ENCODE results near the gene DCDC1.

DCDC1 gene

DNA sequence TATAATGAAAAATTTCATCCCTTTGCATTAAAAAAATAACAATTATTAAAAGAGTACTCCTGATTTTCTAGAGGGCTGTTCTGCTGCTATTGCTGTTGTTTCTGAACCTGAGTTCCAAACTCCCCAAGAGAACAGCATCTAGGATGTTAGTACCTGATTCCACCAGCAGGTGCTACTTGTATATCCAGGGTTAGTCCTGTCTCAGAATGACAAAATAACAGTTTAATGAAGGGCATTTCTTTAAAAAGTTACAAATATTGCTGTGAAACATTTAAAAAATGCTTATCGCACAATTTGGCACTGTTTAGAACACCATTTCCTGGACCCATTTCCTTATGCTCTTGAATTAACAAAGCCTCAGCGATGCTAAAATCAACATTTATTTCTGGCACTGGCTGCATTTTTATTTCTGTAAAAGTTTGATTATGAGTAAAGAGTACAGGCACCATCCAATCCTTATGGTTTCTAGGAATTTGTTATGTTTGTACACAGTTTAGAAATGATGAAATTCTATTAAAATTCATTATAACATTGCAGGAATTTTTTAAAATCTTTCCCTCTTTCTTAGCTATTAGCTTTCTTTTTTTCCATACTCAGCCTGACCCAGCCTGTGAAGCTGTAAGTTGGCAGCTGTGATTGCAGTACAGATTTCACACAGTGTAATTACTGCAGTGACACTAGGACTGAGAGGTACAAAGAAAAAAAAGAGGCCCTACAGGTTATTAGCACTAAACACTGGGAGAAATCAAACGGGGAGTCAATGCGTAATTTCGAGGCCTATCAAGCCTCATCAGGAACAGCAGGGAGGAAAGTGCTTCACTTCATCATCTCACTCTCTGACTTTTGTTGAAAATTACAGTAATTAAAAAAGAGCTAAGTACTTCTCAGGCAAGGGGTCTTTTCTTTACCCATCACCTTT is 208.8 kb downstream of the DCDC1 start:
- H2AFZ ChIP-seq (ENCODE audit: low read depth, low read length) = no peak overlapping the region
- no peaks in the 10 kb centered on the region for H3K9me3 ChIP-seq (ENCODE audit: insufficient read depth, low read length)
- TF ChIP-seq EZH2phosphoT487 (IDR thresholded peaks at IDR 0.05; ENCODE audit: low read depth) (no peak), CTCF (IDR thresholded peaks at IDR 0.05; ENCODE audit: low read depth, low read length) (peak; percentile 19; the same call in 1 of the 2 replicates)
- H3K27ac ChIP-seq (ENCODE audit: low read length) = no peak overlapping the region
- no peaks in the 10 kb centered on the region for H3K27me3 ChIP-seq (ENCODE audit: low read depth, low read length)
- H3K4me1 ChIP-seq (ENCODE audit: low read length) = no peaks in the 10 kb centered on the region
- H3K4me2 ChIP-seq (ENCODE audit: low read length) = no peak overlapping the region
- no peak overlapping the region for H3K9ac ChIP-seq (ENCODE audit: low read length)
- H3K36me3 ChIP-seq (replicated peaks; ENCODE audit: low read depth, low read length) = no peaks in the 10 kb centered on the region
- H4K20me1 ChIP-seq (ENCODE audit: insufficient read depth, low read length) = no peaks in the 10 kb centered on the region
- H3K79me2 ChIP-seq (ENCODE audit: low read length) = no peaks in the 10 kb centered on the region
- H3K4me3 ChIP-seq (ENCODE audit: low read length) = no peak overlapping the region

GRCh38 chr11:31150841-31151240 is 218.7 kb downstream of the DCDC1 start:
- Histone ChIP-seq H3K4me2 (ENCODE audit: low read length) (no peak overlapping the region), H3K9ac (ENCODE audit: low read length) (no peak overlapping the region), H3K9me3 (ENCODE audit: insufficient read depth, low read length) (no peaks in the 10 kb centered on the region), H3K4me3 (ENCODE audit: low read length) (no peak overlapping the region), H3K79me2 (ENCODE audit: low read length) (no peaks in the 10 kb centered on the region), H2AFZ (ENCODE audit: low read depth, low read length) (no peak overlapping the region), H4K20me1 (ENCODE audit: insufficient read depth, low read length) (no peaks in the 10 kb centered on the region), H3K27me3 (ENCODE audit: low read depth, low read length) (no peaks in the 10 kb centered on the region), H3K4me1 (ENCODE audit: low read length) (no peaks in the 10 kb centered on the region), H3K27ac (ENCODE audit: low read length) (no peak overlapping the region), H3K36me3 (replicated peaks; ENCODE audit: low read depth, low read length) (no peaks in the 10 kb centered on the region)
- TF ChIP-seq EZH2phosphoT487 (IDR thresholded peaks at IDR 0.05; ENCODE audit: low read depth) = no peak
- TF ChIP-seq CTCF (IDR thresholded peaks at IDR 0.05; ENCODE audit: low read depth, low read length) = no peak

DNA sequence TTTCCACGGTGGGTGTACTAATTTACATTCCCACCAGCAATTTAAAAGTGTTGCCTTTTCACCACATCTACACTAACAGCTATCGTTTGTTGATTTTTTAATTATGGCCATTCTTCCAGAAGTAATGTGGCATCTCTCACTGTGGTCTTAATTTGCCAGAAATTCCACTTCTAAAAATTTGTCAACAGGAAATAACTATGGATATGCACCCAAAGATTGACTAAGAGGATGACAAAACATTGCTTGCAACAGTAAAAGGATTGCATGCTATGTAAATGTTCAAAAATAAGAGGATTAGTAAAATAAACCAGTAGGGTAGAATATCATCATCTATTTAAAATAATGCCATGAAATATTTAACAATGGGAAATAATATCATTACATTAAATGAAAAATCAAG is 219.5 kb downstream of the DCDC1 start:
- no peaks in the 10 kb centered on the region for H3K79me2 ChIP-seq (ENCODE audit: low read length)
- H3K36me3 ChIP-seq (replicated peaks; ENCODE audit: low read depth, low read length) = no peaks in the 10 kb centered on the region
- no peak overlapping the region for H3K4me3 ChIP-seq (ENCODE audit: low read length)
- no peaks in the 10 kb centered on the region for H3K9me3 ChIP-seq (ENCODE audit: insufficient read depth, low read length)
- H3K4me1 ChIP-seq (ENCODE audit: low read length) = no peaks in the 10 kb centered on the region
- H4K20me1 ChIP-seq (ENCODE audit: insufficient read depth, low read length) = no peaks in the 10 kb centered on the region
- H3K4me2 ChIP-seq (ENCODE audit: low read length) = no peak overlapping the region
- H3K9ac ChIP-seq (ENCODE audit: low read length) = no peak overlapping the region
- no peaks in the 10 kb centered on the region for H3K27me3 ChIP-seq (ENCODE audit: low read depth, low read length)
- TF ChIP-seq CTCF (IDR thresholded peaks at IDR 0.05; ENCODE audit: low read depth, low read length) (no peak), EZH2phosphoT487 (IDR thresholded peaks at IDR 0.05; ENCODE audit: low read depth) (no peak)
- no peak overlapping the region for H3K27ac ChIP-seq (ENCODE audit: low read length)
- H2AFZ ChIP-seq (ENCODE audit: low read depth, low read length) = no peak overlapping the region

DNA sequence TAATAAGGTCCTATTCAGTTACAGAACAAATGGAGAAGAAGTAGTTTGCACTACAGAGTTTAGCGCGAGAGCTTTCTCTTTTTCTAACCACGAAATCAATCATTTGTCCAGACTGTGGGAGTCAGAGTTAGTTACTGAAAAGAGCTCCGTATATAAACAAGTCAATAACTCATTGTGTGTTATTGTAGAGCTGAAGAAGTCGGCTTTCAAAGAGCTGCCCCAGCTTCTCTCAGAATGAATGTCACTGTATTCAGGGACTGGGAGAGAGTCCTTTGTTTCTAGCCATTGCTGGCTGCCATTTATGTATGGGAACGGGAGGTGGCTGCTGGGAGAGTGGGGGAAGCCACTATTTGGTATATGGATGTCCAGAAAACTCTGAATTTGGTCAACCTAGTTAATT is 227.8 kb downstream of the DCDC1 start:
- no peak overlapping the region for H3K4me3 ChIP-seq (ENCODE audit: low read length)
- H3K79me2 ChIP-seq (ENCODE audit: low read length) = no peaks in the 10 kb centered on the region
- H3K4me2 ChIP-seq (ENCODE audit: low read length) = no peak overlapping the region
- no peaks in the 10 kb centered on the region for H3K4me1 ChIP-seq (ENCODE audit: low read length)
- no peak overlapping the region for H3K9ac ChIP-seq (ENCODE audit: low read length)
- TF ChIP-seq CTCF (IDR thresholded peaks at IDR 0.05; ENCODE audit: low read depth, low read length) (no peak), EZH2phosphoT487 (IDR thresholded peaks at IDR 0.05; ENCODE audit: low read depth) (no peak)
- H3K27me3 ChIP-seq (ENCODE audit: low read depth, low read length) = no peaks in the 10 kb centered on the region
- H3K36me3 ChIP-seq (replicated peaks; ENCODE audit: low read depth, low read length) = no peaks in the 10 kb centered on the region
- H3K9me3 ChIP-seq (ENCODE audit: insufficient read depth, low read length) = no peaks in the 10 kb centered on the region
- no peak overlapping the region for H3K27ac ChIP-seq (ENCODE audit: low read length)
- no peaks in the 10 kb centered on the region for H4K20me1 ChIP-seq (ENCODE audit: insufficient read depth, low read length)
- no peak overlapping the region for H2AFZ ChIP-seq (ENCODE audit: low read depth, low read length)
